Panc1 (cell line): ENCODE measurements around the gene CTNNA1. TPM values are rescaled to one million over a fixed set of nuclear protein-coding genes. Genes with fewer than 3 reads are reported as not detected.

Experiments
- ATAC-seq: fragments of 200-7000 bp; cut with Tn5 transposase; 2 replicates; pipeline ENCODE4 v1.9.1; 2020; ENCODE audit warnings: mild to moderate bottlenecking, moderate library complexity
- BruUV-seq: library from RNA; stranded (reverse); fragments of 400-500 nt; replicated peaks from 2 replicates; lab custom pipeline; 2021; lab: Mats Ljungman, UMichigan
- CTCF ChIA-PET: fragments of 300-600 bp; sonication (Branson Sonifier 250); formaldehyde crosslinking; loops from one replicate; lab custom pipeline; 2022; ENCODE audit warnings: antibody characterized with exemption; lab: Charles Lee
- POLR2A ChIA-PET: fragments of 300-600 bp; sonication (Branson Sonifier 250); formaldehyde crosslinking; loops from one replicate; lab custom pipeline; 2022; ENCODE audit warnings: antibody characterized with exemption; lab: Charles Lee
- DNase-seq: peaks from one replicate; pipeline ENCODE4 v3.0.0-alpha.2; 2010; ENCODE audit warnings: low read depth, low spot score
- H3K27ac ChIP-seq: 2 replicates; pipeline ENCODE4 v1.5.1; 2011; ENCODE audit warnings: mild to moderate bottlenecking, low read length, inconsistent platforms
- H3K27me3 ChIP-seq: fragments of 200-500 bp; sonication (Bioruptor generic); 2 replicates; pipeline ENCODE4 v1.6.0; 2014; ENCODE audit warnings: low read length, inconsistent platforms; ENCODE audit not compliant: control insufficient read depth, insufficient read depth
- H3K36me3 ChIP-seq: fragments of 200-500 bp; sonication (Bioruptor generic); 2 replicates; pipeline ENCODE4 v1.5.1; 2014; ENCODE audit warnings: inconsistent platforms, mild to moderate bottlenecking, low read length, moderate library complexity; ENCODE audit not compliant: control insufficient read depth, insufficient read depth
- H3K4me1 ChIP-seq: 2 replicates; pipeline ENCODE4 v1.5.1; 2011; ENCODE audit warnings: inconsistent platforms, mild to moderate bottlenecking, low read length, moderate library complexity; ENCODE audit not compliant: control insufficient read depth, insufficient read depth
- H3K4me3 ChIP-seq, 2 experiments: 2 replicates each; pipeline ENCODE4 v1.5.1; 2011 to 2012; ENCODE audit warnings: low read depth in 2 of 2, low read length in 2 of 2, mild to moderate bottlenecking in 2 of 2, inconsistent platforms in 1 of 2, moderate library complexity in 1 of 2
- H3K9me3 ChIP-seq: fragments of 200-500 bp; sonication (Bioruptor generic); 2 replicates; pipeline ENCODE4 v1.5.1; 2014; ENCODE audit warnings: low read depth, mild to moderate bottlenecking, inconsistent platforms, low read length, moderate library complexity; ENCODE audit not compliant: control insufficient read depth, insufficient read depth
- POLR2AphosphoS5 ChIP-seq: IDR thresholded peaks from 2 replicates; pipeline ENCODE4 v1.6.1; 2012; ENCODE audit warnings: mild to moderate bottlenecking, low read depth, low read length, moderate library complexity
- SIN3A ChIP-seq: IDR thresholded peaks from 2 replicates; pipeline ENCODE4 v1.6.1; 2012; ENCODE audit warnings: low read depth, mild to moderate bottlenecking, low read length, moderate library complexity, borderline replicate concordance; ENCODE audit not compliant: insufficient read depth
- TCF7L2 ChIP-seq: IDR thresholded peaks from 2 replicates; pipeline ENCODE4 v1.6.1; 2011; ENCODE audit warnings: mild to moderate bottlenecking, low read depth, low read length, inconsistent platforms
- in situ Hi-C: cut with HindIII; loops from 2 replicates; pipeline ENCODE4 v1.10.0; 2016; ENCODE audit warnings: low sequenced_read_pairs, low pct_unique_long_range_greater_than_20kb
- intact Hi-C: fragments of 100-400 bp; cut with micrococcal nuclease; formaldehyde crosslinking; loops from one replicate; pipeline ENCODE4 v1.10.0; 2022; ENCODE audit not compliant: unreplicated experiment
- total RNA-seq: library from RNA; stranded (reverse); gene quantifications from one replicate; pipeline ENCODE4 v1.2.1, GENCODE V29; 2021; ENCODE audit not compliant: unreplicated experiment
- TF ChIP-seq, protein P1 (sequence below), 2 experiments: IDR thresholded peaks; 2 replicates each; pipeline ENCODE4 v1.6.1; 2011 to 2012; ENCODE audit warnings: low read depth in 2 of 2, control low read depth in 1 of 2, low read length in 1 of 2, mild to moderate bottlenecking in 1 of 2, moderate library complexity in 1 of 2; ENCODE audit not compliant: insufficient read depth in 1 of 2
- TF ChIP-seq, protein P2 (sequence below): fragments of 450-650 bp; IDR thresholded peaks from 2 replicates; pipeline ENCODE4 v1.5.1; 2017; ENCODE audit warnings: mild to moderate bottlenecking

Gene CTNNA1
- total RNA-seq, 1 experiment from 2014 or later = 298 TPM

DNA sequence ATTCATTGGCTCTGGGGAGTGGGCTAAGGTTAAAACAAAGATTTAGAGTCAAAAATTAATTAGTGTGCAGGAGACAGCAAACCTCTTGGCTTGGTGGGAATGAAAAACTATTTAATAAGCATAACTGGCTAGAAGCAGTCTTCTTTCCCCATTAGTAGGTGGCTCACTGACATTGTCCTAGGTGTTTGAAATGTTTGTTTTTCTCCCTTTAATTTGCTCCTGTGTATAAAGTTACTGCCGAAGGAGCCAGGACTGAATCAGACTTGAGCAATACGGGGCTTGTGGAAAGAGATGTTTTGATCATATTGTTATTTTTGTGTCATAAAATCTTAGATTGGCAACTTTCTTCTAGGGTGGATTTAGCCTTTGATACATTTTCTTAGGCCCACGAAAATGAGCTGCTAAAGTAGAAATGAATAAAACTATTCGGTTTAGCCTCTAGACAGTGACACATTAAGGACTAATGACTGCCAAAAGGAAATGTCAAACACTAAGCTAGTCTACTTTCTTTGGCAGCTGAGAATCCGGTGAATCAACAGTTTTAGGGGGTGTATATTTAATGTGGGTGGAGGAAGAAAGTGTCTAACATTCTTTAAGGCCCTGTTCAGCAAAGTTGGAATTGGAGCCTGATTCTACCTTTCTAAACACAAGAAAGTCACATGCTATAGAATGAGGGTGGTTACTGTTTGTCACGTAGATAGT lies 91.7 kb downstream of the CTNNA1 start:
- TSS peak; percentile 13 for BruUV-seq
- intact Hi-C loops = no loop called here
- H3K27ac ChIP-seq = no peak overlapping the region
- DNase-seq = no peak
- no peak overlapping the region for H3K4me3 ChIP-seq
- ChIA-PET POLR2A (interaction anchor here (0.6 kb wide), 2 partner anchors 10 to 452 kb away, joined by 3 read pairs; no protein-coding TSS in a partner anchor), CTCF (no interaction called here)
- H3K9me3 ChIP-seq = no peaks in the 10 kb centered on the region
- TF ChIP-seq, protein P1, sequence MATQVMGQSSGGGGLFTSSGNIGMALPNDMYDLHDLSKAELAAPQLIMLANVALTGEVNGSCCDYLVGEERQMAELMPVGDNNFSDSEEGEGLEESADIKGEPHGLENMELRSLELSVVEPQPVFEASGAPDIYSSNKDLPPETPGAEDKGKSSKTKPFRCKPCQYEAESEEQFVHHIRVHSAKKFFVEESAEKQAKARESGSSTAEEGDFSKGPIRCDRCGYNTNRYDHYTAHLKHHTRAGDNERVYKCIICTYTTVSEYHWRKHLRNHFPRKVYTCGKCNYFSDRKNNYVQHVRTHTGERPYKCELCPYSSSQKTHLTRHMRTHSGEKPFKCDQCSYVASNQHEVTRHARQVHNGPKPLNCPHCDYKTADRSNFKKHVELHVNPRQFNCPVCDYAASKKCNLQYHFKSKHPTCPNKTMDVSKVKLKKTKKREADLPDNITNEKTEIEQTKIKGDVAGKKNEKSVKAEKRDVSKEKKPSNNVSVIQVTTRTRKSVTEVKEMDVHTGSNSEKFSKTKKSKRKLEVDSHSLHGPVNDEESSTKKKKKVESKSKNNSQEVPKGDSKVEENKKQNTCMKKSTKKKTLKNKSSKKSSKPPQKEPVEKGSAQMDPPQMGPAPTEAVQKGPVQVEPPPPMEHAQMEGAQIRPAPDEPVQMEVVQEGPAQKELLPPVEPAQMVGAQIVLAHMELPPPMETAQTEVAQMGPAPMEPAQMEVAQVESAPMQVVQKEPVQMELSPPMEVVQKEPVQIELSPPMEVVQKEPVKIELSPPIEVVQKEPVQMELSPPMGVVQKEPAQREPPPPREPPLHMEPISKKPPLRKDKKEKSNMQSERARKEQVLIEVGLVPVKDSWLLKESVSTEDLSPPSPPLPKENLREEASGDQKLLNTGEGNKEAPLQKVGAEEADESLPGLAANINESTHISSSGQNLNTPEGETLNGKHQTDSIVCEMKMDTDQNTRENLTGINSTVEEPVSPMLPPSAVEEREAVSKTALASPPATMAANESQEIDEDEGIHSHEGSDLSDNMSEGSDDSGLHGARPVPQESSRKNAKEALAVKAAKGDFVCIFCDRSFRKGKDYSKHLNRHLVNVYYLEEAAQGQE (IDR thresholded peaks at IDR 0.05; ENCODE audit: insufficient read depth in 1 of 2, low read depth in 2 of 2, low read length in 1 of 2) = no peak
- TF ChIP-seq TCF7L2 (no peak), POLR2AphosphoS5 (no peak), SIN3A (no peak)
- TF ChIP-seq, protein P2, sequence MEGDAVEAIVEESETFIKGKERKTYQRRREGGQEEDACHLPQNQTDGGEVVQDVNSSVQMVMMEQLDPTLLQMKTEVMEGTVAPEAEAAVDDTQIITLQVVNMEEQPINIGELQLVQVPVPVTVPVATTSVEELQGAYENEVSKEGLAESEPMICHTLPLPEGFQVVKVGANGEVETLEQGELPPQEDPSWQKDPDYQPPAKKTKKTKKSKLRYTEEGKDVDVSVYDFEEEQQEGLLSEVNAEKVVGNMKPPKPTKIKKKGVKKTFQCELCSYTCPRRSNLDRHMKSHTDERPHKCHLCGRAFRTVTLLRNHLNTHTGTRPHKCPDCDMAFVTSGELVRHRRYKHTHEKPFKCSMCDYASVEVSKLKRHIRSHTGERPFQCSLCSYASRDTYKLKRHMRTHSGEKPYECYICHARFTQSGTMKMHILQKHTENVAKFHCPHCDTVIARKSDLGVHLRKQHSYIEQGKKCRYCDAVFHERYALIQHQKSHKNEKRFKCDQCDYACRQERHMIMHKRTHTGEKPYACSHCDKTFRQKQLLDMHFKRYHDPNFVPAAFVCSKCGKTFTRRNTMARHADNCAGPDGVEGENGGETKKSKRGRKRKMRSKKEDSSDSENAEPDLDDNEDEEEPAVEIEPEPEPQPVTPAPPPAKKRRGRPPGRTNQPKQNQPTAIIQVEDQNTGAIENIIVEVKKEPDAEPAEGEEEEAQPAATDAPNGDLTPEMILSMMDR = no peak
- in situ Hi-C loops = no loop called here
- peak; percentile 58; the same call in 1 of the 2 replicates for ATAC-seq
- no peaks in the 10 kb centered on the region for H3K27me3 ChIP-seq
- H3K4me1 ChIP-seq = peaks cover 10% of the 10 kb centered on the region; the same call in 1 of the 2 replicates
- no peaks in the 10 kb centered on the region for H3K36me3 ChIP-seq

DNA sequence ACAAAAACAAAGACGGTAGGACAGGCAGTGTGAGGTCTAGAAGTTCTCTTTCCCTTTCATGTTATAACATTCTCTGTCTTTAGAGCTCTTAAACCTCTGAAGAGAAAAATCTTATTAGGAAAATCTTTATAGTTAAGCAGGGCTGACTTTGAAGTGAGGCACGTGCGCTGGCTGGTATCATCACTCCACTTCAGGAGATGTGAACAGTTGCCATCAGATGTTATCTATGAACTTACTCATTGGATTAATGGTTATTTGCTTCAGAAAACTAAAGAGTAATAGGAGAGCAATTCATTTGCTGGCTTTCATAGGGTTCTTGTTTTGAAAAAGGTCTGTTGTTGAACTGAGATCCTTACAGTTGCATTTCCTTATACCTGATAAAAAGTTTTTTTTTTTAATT lies 96.2 kb downstream of the CTNNA1 start:
- Histone ChIP-seq H3K27me3 (no peaks in the 10 kb centered on the region), H3K4me3 (no peak overlapping the region), H3K36me3 (no peaks in the 10 kb centered on the region), H3K27ac (no peak overlapping the region), H3K9me3 (no peaks in the 10 kb centered on the region), H3K4me1 (peaks cover 17% of the 10 kb centered on the region; the same call in 1 of the 2 replicates)
- intact Hi-C loops = no loop called here
- ATAC-seq (no peak), DNase-seq (no peak)
- in situ Hi-C loops = no loop called here
- ChIA-PET CTCF (no interaction called here), POLR2A (no interaction called here)
- TF ChIP-seq, protein P2 = no peak
- TF ChIP-seq SIN3A = no peak
- TF ChIP-seq, protein P1 (IDR thresholded peaks at IDR 0.05; ENCODE audit: insufficient read depth in 1 of 2, low read depth in 2 of 2, low read length in 1 of 2) = no peak
- no peak for TF ChIP-seq POLR2AphosphoS5
- TF ChIP-seq TCF7L2 = no peak
- BruUV-seq = no TSS peak
